GM04504 (cell line): ENCODE results near the gene FAM20C.

Source experiments
- DNase-seq: peaks from one replicate; pipeline ENCODE4 v3.0.0-alpha.2; 2012; ENCODE audit warnings: low read depth

FAM20C gene

DNA sequence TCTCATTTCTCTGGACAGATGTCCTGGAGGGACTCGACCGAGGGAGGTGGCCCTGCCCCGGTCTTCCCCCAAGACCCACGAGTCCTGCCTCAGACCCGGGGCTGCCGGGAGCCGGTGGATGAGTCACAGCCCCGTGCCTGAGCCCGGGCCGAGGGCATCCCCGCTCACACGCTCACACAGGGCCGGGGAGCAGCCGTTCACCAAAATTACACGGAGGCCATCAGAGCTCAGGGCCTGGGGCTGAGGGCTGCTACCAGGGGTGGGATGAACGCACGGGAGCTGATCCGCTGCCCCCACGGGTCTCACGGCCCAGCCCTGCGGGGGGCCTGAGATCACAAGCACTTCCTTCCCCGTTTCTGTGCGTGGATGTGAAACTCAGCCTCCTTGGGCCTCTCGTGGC is 17.5 kb downstream of the FAM20C start:
- no peak for DNase-seq

DNA sequence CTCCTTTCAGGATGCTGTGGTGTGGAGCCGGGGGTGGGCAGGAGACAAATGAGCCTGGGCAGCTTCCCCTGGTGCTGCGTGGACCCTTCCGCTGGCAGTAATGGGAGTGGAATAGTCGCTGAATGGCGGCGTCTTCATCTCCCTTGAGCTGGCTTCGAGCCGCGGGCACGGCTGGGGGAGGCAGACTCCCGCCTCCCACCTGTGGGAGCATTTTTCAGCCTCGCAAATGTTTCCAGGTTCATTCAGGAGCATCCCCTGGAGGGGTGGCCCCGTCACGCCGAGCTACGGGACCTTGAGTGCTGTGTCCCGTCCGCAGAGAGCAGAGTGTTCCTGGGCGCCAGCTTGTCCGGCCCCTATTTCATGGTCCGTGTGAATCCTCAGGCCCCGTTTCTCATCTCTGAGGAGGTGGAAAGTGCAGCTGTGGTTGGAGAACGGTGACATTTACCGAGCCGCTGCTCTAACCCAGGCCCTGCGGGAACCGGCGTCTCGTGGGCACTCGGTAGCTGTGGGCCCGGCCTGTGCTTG is 18.1 kb downstream of the FAM20C start:
- DNase-seq: no peak

DNA sequence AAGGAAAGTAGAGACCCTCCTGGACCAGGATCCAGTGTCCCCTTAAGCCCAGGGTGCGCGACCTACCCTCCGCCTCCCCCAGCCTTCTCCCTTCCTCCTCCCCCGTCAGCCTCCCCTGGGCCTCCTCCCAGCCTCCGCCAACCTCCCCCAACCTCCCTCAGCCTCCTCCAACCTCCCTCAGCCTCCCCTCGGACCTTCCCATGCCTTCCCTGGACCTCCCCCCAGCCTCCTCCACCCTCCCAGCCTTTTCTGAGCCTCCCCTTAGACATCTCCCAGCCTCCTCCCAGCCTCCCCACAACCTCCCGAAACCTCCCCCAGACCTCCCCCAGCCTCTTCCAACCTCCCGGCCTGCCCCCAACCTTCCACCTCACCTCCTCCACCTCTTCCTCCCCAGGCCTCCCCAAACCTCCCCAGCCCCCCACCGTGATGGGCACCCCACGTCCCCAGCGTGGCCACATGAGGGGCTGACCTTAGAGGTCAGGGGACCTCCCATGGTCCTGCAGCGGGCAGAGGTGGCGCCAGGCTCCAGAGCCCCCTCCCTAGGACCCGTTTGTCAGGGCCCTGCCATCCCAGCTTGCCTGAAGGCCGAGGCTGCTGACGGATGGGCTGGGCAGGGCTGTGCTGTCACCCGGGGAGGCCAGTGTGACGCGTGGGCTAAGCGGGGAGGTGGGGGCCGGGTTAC is 18.8 kb downstream of the FAM20C start:
- DNase-seq: no peak

DNA sequence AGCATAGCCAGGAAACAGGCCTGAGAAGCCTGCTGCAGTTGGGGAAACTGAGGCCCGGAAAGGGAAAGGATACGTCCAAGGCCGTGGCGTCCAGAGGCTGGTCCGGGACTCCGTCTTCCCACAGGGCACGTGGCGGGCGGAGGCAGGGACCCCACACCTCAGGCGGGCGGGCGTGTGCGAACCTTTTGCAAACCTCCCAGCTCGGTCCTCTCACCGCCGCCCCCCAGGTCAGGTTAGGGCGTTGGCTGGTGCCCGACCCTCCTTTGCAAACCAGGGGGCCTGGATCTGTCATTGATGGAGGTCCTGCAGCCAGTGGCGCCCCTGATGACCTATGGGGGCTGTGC is 19.3 kb downstream of the FAM20C start:
- no peak for DNase-seq

DNA sequence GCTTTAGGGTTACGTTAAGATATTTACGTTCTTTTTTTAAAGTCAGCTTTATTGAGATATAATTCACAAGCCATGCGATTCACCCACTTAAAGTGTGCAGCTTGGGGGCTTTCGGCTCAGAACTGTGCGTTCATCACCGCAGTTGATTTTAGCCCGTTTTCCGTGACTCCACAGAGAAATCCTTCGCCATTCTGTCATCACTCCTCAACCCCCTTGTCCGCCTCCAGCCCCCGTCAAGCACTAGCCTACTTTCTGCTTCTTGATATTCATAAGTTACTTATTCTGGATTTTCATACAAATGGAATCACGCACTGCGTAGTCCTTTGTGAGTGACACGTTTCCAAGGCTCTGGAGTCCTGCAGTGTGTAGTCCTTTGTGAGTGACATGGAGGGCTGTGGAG is 20.4 kb downstream of the FAM20C start:
- no peak for DNase-seq

DNA sequence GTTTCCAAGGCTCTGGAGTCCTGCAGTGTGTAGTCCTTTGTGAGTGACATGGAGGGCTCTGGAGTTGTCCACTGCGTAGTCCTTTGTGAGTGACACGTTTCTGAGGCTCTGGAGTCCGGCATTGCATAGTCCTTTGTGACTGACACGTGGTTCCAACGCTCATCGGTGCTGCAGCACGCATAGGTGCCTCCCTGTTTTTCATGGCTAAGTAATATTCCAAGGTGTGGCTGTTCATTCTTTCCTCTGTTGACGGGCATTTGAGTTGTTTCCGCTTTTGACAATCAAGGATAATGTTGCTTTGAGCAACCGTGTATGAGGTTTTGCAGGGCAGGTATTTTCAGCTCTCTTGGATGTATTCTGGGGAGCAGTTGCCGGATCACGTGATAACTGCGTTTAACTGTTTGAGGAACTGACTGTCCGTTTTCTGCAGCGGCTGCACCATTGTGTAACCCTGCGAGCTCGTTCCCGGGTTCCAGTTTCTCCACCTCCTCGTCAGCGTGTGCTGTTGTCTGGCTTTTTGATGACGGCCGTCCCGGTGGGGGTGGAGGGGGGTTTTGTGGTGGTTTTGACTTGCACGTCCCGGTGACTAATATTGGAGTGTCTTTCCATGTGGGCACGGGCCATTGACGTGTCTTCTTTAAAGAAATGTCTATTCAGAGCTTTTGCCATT is 21.1 kb downstream of the FAM20C start:
- DNase-seq: no peak

DNA sequence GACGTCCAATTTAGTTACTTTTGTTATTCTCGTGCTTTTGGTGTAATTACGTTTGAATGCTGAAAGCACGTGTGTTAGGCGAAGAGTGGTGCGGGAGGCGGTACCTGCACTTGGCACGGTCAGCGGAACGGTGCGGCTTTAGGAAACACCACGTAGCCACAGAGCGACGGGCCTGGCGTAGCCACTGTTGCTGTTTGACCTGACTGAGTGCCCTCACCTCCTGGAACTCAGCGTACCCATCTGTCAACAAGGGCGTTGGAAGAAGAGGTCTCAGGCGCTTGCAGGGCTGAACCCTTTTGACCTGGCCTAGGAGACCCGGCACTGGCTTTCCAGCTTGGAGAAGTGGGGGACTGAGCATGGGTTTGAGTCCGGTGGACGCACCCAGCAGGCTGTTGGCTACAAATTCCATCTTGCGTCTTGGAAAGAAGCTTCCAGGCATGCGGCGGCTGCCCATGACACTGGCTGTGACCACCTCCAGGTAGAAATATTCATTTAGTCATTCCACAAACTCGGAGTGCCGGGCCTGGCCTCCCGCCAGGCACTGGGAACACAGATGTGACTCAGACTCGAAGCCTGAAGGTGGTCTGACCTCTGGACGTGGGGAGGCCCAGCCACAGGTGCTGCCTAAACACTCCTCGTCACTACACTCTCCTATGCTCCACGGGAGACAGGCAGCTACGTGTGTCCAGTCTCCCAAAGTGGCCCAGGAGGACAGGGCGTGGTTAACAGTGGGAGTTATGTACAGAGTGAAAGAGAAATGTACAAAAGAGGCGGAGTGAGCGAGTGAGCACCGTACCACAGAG is 22.2 kb downstream of the FAM20C start:
- no peak for DNase-seq

DNA sequence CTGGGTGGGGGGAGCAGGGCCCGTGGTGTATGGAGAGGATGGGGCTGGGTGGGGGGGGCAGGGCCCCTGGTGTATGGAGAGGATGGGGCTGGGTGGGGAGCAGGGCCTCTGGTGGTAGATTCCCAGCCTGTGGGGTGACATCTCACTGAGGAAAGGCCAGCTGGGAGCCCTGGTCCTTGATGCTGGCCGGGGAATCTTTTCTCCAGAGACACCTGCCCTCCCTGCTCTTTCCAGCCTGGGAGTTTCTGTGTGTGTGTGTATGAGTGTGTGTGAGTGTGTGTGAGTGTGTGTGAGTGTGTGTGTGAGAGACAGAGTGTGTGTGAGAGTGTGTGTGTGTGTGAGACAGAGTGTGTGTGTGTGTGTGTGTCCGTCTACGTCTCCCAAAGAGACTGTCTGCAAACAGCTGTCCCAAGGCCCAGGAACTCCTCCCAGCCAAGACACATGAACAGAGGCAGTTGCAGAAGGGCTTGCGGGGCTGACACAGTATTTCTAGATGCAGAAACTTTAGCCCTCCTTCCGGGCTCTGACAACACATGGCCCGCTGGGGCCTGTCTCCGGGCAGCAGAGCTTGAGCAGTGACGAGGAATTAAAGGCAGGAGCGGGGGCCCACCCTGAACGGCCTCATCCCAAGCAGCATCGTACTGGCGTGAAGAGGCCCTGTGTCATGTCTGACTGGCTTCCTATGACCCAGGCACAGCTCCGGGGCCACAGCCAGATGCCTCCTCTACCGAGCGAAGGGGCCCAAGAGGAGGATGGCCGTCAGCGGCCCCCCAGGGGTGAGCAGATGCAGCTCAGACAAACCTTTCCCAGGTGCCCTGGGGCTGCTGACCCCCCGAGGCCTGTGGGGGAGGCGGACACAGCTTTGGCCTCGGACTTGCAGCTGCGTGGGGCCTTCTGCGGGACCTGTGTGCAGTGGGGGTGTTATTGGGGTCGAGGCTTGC is 24.3 kb downstream of the FAM20C start:
- DNase-seq: no peak

DNA sequence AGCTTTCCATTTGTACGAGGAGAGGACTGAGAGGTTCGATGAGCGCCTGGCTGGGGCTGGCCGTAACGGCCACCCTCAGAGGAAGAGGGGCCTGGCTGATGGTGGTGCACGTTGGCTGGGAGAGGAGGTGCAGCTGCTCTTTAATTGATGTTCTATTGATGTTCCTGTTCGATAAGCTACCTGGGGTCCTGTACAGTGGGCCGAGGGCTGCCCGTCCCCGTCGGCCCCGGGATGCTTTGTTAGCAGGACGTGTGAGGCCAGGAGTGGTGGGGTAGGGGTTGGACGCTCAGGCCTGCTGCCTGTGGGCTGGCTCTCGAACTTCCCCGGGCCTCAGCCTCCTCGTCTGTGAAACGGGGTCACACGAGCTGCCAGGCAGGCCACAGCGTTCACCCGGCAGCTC is 25.4 kb downstream of the FAM20C start:
- DNase-seq: no peak

DNA sequence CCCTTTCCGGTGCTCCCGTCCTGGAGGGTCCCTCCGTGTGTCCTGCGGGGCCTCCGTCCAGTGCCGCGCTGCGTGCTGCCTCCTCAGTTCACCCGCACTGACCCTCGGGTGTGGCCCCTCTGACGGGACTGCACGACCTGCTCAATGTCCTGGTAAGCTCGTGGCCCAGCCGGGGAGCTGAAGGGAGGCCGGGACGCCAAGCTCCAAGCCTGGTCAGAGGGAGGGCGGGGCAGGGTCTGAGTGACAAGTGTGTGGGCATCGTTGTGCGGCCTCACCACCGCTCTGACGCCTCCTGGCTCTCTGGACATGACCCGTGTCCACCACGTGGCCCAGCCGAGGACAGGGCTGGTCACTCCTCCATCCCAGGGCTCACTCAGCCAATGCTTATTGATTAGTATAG is 25.9 kb downstream of the FAM20C start:
- no peak for DNase-seq

DNA sequence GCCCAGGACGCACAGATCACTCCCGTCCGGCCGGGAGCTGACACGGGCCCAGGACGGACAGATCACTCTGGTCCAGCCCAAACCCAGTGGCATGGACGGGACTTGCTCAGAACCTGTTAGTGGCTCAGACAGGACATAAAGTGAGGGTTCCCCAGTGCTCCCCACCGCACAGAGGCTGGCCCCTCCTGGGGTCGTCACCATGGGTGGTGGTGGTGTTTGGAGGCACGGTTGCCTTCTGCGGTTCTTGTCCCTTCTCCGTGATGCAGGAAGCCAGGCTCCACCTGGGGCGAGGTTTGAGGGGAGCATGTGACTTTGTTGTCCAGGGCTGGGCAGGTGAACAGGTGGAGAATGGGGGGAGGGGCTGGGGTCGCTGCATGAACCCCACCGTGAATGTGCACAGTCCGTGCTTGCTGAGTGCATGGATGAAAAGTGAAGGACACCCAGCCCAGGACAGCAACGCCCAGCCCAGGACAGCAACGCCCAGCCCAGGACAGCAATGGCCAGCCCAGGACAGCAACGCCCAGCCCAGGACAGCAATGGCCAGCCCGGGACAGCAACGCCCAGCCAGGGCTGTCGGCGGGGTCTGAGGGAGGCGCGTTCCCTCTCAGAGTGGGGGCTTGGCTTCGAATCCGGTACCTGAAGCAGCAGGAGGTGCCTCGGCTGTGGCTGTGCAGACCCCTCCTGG is 26.7 kb downstream of the FAM20C start:
- no peak for DNase-seq

DNA sequence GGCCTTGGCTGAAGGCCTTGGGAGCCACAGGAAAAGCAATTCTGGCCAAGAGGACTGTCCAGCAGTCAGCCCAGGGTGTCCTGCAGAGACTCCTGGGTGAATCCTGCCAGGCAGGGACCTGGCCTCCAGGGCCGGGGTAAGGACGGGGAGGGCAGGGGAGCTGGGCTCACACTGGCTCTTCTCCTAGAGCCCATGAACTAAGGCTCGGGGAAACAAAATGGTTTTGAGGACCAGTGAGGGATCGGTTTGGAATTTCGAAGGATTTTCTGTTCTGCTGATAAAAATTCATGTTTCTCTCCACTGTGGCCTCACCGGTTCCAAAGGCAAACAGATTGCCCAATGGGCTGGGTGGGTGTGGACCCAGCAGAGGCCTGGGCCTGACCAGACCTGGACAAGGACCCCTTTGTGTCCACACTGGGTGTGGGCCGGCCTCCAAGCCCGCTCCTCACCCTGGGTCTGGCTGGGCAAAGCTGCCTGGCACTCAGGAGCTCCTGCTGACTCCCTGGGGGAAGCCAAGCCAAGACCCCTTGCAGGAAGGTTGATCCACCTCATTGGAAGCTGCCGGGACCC is 27.3 kb downstream of the FAM20C start:
- no peak for DNase-seq

DNA sequence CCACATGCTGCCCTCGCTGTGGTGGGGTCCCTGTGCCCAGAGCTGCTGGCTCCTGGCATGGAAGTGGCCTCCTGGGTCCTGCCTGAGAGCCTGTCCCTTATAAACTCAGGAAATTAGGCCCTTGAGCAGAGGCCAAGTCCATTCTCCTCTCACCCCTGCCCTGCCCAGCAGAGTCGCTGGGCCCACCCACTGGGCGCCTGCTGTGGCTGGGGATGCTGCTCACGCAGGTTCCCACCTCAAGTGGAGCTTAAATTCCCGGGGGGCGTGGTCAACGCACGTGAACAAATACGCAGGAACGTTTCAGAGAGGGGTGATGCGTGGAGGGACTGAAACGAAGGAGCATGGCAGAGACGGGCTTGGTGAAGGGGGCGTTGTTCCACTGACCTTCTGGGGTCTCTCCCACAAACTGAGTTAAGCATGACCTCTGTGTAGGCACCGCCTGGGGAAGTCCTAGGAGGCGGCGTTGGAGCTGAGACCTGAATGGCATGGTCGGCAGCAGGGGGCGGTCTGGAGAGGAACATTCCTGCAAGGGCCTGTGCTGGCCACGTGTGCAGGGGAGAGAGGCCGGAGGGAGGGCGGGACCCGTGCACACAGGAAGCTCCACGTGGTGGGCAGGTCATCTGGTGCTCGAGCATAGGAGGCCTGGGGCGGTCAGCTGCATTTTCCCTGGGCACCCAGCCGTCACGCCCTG is 27.9 kb downstream of the FAM20C start:
- no peak for DNase-seq

DNA sequence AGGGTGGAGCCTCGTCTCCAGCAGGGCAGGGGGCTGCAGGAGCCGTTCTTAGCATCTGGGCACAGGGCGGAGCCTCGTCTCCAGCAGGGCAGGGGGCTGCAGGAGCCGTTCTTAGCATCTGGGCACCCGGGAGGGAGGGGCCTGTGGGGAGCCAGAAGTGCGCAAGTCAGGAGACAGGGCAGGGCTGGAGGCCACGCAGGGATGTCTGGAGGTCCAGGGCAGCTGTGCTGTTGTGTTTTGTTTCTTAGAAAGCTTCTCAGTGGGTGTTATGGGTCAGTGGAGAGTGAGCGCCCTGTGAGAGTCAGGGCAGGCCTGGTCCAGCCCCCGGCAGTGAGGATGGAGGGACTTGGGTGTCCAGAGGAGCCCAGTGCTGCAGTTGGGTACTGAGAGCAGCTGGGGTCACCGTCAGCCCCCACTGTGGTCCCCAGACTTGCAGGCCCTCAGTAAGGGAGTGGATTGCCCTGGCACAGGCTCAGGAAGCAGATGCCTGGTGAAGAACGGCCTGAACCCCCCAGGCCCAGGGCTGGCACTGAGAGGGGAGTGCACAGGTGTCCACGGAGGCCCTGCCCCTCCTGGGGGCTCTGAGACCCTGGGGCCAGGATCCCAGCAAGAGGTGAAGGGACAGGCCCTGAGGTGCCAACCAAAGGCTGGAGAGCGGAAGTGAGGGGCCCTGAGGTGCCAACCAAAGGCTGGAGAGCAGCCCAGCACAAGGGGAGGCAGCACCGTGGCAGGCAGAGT is 29.8 kb downstream of the FAM20C start:
- DNase-seq: no peak

DNA sequence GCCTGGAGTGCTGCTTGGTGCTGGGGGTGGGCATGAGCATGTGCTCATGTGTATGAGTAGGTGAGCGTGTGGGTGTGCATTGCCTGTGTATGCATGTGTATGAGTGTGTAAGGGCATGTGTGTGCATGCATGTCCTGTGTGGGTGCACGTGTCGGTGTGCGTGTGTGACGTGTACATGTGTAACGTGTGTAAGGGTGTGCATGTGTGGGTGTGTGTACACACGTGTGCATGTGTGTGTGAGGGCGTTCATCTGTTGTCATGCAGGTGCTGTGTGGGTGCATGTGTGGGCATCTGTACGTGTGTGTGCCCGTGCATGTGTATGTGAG is 30.3 kb downstream of the FAM20C start:
- no peak for DNase-seq

DNA sequence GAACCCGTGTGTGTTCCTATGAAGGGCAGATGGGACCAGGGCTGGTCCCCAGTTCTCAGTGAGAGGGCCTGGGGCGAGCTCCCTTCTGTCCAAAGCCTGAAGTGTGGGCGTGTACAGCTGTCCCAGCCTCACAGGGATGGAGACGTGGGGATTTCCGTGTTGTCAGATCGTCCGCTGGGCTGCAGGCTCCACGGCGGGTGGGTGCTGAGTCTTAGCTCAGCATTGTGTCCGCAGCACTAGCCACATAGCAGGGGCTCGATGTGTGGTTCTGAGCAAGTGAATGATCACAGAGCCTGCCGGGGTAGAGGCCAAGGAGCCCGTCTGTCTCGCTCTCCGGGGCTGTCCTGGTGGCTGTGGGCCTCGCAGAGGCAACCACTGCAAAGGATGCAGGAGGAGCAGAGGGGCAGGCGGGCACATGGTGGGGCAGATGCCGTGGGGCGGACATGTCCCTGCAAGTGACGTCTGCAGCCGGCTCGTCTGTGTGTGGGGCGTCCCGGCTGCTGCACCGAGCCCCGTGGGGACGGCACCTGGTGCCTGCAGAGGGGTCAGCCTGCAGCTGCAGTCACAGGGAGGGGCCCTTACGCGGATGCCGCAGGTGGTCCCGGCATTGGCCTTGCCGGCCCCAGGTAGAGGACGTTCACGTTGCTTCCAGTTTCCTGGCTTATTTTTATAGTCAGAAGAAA is 30.9 kb downstream of the FAM20C start:
- DNase-seq: no peak

DNA sequence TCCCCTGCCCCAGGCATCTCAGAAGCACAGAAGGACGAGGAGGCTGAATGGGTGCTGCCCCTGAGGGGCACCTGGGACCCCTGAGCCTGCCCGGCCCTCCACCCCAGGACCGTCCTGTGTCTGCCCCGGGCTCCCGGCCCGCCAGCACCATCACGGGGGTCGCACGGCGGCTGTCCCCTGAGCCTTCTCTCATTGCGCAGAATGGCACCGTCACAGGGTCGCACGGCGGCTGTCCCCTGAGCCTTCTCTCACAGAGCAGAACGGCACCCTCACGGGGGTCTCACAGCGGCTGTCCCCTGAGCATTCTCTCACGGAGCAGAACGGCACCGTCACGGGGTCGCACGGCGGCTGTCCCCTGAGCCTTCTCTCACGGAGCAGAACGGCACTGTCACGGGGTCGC is 31.5 kb downstream of the FAM20C start:
- DNase-seq: no peak

DNA sequence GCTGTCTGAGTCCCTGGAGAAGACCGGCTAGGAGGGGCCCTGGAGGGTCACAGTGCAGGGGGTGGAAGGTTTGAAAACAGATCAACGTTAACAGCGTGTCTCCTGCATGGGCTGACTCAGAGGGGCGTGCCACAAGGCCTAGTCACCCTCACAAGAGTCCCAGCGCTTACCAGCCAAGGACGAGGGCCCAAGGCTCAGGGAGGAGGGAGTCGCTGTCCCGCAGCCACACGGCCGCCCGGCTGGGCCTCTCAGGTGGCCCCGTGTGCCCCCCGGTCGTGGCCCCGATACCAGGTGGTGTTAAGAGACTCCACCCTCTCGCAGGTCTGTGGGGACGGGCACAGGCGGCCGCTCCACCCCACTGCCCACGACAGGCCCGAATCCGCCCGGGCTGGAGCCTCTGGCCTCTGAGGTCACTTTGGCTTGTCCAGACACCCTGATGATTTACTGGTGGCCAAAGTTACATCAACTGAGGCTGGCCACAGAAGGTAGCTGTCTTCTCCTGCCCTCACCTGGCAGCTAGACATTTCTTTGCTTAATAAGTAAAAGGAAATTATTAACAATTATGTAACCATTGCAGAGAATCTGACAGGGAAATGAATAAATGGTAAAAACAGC is 34.0 kb downstream of the FAM20C start:
- peak; percentile 30 for DNase-seq

DNA sequence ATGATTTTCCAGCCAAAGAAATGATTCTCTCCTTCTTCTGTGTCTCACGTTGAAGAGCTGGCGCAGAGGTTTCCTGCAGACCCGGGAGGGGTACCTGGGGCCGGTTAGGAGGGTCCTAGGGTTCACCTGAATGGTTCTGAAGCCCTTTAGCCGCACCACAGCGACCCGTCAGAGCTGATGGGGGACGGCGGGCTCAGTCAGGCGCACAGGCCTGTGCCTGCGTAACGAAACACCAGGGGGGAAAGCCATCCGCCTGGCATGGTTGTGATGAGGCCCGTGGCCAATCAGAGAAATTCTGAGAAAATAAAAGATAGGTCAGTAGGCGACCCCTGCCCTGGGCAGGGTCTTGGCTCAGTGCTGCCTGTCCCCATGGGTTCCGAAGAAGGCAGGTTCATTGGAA is 35.6 kb downstream of the FAM20C start:
- no peak for DNase-seq
